NCI-H82 treated with DMSO at 0.1 percent for 48 hours (cell line): Measurements from ENCODE around the gene MPPE1.
"Not testable (repeated sequence)": the region's sequence is repeated elsewhere in the genome, so short reads cannot be mapped to it uniquely, and the experiment has no call there.

ENCODE experiments used
- DNase-seq: peaks from one replicate; lab custom pipeline; 2025; ENCODE audit not compliant: unreplicated experiment; lab: John Stamatoyannopoulos, UW

Gene MPPE1

GRCh38 chr18:11927497-11927896 is 19.4 kb upstream of the MPPE1 start:
- no peak for DNase-seq

- no peak for DNase-seq
Observed at GRCh38 chr18:11925800-11926481, 17.8 kb upstream of the MPPE1 start.

- DNase-seq = no peak
Observed at GRCh38 chr18:11923450-11923849, 15.3 kb upstream of the MPPE1 start.

- not testable (repeated sequence) for DNase-seq
Observed at GRCh38 chr18:11919522-11919921, 11.4 kb upstream of the MPPE1 start.

- not testable (repeated sequence) for DNase-seq
Observed at GRCh38 chr18:11916880-11917279, 8.8 kb upstream of the MPPE1 start.

- DNase-seq = no peak
Observed at GRCh38 chr18:11909591-11910026, 1.5 kb upstream of the MPPE1 start.

GRCh38 chr18:11909061-11909455 is 941 bp upstream of the MPPE1 start:
- DNase-seq = no peak

GRCh38 chr18:11906926-11907874 is 917 bp downstream of the MPPE1 start:
- no peak for DNase-seq

- no peak for DNase-seq
Observed at GRCh38 chr18:11906176-11906575, 1.9 kb downstream of the MPPE1 start.

- no peak for DNase-seq
Observed at GRCh38 chr18:11905613-11906012, 2.5 kb downstream of the MPPE1 start.

GRCh38 chr18:11902522-11903292 is 5.4 kb downstream of the MPPE1 start:
- DNase-seq = no peak

GRCh38 chr18:11901826-11902438 is 6.2 kb downstream of the MPPE1 start:
- DNase-seq = no peak

- DNase-seq = no peak
Observed at GRCh38 chr18:11899063-11899462, 9.1 kb downstream of the MPPE1 start.

GRCh38 chr18:11897781-11898180 is 10.3 kb downstream of the MPPE1 start:
- DNase-seq = no peak

- not testable (repeated sequence) for DNase-seq
Observed at GRCh38 chr18:11892438-11892837, 15.7 kb downstream of the MPPE1 start.

- no peak for DNase-seq
Observed at GRCh38 chr18:11891737-11892136, 16.4 kb downstream of the MPPE1 start.

GRCh38 chr18:11889284-11889683 is 18.8 kb downstream of the MPPE1 start:
- DNase-seq = no peak

GRCh38 chr18:11888726-11889125 is 19.4 kb downstream of the MPPE1 start:
- DNase-seq = no peak

- DNase-seq = no peak
Observed at GRCh38 chr18:11887328-11888128, 20.6 kb downstream of the MPPE1 start.

- DNase-seq = no peak
Observed at GRCh38 chr18:11886577-11887110, 21.5 kb downstream of the MPPE1 start.
